SKM-1 treated with dmso at 0.1 percent for 144 hours (cell line): Measurements from ENCODE around the gene PLCG1.
A peak's percentile ranks its signal among the peaks of the same experiment; 100 is the strongest.
"Not testable (repeated sequence)": the region's sequence is repeated elsewhere in the genome, so short reads cannot be mapped to it uniquely, and the experiment has no call there.

Experiments used
- DNase-seq: peaks from one replicate; lab custom pipeline; 2025; ENCODE audit not compliant: unreplicated experiment; lab: John Stamatoyannopoulos, UW

PLCG1 gene

DNA sequence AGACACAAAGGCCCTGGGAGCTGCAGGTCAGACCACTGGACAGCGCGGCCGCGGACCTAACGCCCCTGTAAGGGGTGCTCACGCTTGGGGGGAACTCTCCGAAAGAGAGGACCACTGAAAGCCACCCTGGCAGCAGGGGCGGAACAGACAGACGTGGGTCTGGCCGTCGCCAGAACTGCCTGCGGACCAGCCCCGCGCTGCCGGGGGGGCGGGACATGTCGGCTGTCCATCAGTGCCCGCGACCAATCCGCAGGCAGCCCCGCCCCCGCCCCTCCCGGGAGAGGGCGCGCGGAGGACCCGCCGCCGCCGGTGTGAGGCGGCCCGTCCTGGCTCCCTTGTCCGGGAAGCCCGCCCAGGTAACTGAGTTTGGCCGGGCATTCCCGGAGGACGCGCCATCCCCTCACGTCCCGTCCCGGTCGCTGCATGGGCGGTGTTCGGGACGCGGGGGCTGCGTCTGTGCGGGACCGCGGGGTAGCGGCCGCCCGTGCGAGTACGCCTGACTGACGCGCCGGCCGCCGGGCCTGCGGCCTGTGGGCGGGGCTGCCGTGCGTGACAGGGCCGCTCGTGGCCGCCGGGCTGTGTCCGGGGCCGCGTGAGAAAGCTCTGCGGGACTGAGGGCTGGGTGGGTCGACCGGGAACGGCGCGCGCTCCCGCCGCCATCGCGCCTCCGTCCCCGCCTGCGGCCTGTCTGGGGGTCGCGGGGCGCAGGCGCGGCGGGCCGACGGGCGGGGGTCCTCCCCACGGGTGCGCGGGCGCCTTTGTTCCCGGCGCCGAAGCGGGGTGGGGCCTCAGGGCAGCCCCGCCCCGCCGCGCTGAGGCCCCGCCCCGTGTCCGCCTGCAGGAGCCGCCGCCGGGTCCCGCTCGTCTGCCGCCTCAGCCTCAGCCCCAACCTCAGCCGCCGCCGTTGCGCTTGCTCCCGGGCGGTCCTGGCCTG is at the start of gene PLCG1:
PLCG1 (plus strand) TSS at position 864 of the 934 bp plus-strand sequence. CDS start 99 bp downstream, outside the sequence.
- peak; percentile 58 for DNase-seq

DNA sequence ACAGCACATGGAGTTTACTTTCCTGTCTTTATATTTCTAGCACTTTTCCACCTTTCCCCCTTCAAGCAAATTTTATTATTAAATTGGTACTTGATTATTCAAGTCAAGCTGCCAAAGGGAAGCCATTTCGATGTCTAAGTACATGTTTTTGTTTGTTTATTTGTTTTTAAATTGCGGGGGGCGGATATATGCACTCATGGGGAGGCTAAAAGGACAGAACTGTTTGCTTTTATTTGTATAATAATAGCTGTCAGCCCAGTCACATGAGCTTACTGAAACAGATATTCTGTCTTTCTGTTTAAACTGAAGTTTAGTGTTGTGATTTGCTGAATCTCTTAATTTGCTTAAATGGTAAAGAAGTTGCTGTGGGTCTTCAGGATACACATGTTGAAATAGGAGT is 49.6 kb upstream of the PLCG1 start:
- no peak for DNase-seq

DNA sequence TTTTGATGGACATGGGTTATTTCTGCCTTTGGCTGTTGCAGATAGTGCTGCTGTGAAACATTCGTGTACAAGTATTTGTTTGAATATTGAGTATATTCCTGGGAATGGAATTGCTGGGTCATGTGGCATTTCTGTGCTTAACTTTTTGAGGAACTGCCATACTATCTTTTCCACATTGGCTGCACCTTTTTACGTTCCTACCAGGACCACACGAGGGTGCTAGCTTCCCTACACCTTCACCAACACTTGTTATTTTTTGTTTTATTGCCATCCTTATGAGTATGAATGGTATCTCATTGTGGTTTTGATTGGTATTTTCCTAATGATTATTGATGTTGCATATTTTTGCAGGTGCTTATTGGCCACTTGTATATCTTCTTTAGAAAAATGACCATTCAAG is 47.8 kb upstream of the PLCG1 start:
- no peak for DNase-seq

DNA sequence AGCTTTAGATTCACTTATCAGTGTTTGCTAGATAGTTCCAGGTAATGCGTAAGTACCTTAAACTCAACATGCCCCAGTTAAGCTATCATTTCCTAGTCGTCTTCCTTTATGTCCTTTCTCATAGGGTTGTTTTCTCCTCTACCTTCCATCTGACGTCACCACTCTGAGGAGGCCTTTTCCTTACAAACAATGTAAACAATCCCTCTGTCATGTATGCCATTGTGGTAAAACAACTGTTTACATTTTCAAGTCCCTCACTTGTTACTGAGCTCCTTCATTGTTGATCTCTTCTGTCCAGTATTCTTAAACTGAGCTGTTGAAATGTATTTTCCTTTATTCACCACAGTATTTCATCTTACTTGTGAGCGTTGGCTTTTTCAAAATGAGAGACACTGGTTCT is 45.4 kb upstream of the PLCG1 start:
- no peak for DNase-seq

DNA sequence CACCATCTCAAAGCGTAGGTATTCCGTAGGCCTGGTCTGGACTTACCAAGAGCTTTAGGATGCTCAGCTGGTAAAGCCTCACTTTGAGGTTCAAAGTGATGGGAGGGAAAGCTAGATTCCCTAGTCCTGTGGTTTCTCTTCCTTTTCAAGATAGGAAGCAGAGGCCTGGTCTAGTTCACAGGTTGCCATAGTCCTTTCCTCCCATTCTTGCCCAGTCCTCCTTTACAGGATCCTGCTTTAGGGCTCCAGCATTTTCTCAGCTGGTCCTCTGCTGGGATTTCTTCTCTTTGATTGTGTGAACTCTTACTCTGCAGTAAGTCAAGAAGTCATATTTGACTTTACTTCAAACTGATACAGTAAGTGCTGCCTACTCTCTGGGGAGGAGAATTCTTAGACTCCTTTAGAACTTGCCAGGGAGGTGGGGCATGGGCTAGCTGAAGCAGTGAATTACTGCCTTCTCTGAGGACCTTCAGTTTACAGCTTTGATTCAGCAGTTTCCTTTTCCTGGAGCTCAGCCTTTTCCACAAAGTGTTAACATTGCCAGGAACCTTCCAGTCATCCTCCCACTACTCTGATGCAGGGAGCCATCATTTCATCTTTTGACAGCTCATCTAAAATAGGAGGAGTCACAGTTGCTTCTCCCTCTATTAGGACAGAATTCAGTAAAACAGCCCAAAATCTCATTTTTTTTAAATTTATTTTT is 42.8 kb upstream of the PLCG1 start:
- DNase-seq: no peak

DNA sequence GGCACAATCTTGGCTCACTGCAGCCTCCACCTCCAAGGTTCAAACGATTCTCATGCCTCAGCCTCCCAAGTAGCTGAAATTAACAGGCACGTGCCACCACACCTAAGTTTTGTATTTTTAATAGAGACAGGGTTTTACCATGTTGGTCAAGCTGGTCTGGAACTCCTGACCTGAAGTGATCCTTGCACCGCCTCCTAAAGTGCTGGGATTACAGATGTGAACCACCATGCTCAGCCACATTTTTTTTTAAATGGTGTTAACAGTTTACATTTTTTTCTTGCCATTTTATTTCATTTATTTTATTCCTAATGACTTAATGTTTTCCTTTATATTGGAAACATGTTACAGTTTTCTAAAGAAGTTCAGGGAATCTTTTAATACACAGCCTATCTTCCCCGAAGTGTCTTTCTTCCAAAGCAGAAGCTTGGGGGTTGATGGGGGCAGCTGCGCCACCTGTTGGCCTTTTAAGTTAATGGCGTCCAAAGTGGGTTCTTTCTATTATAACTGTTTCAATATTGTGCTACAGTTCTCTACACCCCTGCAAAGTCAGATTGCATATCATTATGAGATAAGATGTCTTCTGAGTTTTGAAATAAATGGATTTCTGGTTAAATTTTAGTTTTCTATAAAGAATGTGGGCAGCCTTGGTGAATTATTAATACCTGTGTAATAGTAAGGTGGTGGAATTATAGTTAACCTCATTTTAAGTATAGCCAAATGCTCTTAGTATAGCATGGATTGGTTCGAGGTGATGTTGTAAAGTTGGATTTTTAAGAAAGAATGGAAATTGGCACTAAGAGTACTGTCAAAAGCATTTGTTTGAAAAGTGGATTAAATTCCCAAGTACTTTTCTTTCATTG is 42.0 kb upstream of the PLCG1 start:
- peak; percentile 15 for DNase-seq

DNA sequence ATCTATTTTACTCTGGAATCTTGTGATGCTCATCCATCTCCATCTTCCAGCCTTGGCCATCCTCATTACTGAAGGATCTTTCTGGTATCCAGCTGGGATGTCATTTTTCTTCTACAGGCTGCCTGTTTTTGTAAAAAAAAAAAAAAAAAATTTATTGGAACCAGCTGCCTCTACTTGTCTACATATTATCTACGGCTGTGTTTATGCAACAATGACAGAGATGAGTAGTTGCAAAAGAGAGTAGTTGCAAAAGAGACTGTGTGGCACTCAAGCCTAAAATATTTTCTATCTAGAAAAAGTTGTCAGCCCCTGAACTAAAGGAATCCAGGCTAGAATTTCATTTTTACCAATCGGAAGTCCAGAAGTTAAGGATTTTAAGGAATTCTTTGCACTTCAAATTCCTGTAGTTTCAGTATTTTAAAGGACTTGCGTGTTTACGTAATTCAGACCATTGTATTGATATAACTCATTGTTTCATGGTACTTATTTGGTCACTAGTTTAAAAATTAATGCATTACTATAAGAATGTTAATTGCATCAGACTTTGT is 38.6 kb upstream of the PLCG1 start:
- no peak for DNase-seq

DNA sequence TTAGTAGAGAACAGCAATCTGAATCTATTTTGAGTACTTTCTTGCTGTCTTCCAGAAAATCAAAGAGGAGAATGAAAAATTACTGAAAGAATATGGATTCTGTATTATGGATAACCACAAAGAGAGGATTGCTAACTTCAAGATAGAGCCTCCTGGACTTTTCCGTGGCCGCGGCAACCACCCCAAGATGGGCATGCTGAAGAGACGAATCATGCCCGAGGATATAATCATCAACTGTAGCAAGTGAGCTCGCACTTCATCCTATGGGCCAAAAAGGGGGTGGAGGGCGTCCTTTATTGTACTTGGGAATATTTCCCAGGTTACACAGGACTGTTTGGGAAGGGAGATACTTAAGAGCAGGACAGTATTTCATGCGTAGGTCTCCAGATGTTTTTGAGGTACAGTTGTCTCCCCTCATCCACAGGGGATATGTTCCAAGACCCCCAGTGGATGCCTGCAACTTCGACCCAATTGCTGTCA is 37.3 kb upstream of the PLCG1 start:
- no peak for DNase-seq

DNA sequence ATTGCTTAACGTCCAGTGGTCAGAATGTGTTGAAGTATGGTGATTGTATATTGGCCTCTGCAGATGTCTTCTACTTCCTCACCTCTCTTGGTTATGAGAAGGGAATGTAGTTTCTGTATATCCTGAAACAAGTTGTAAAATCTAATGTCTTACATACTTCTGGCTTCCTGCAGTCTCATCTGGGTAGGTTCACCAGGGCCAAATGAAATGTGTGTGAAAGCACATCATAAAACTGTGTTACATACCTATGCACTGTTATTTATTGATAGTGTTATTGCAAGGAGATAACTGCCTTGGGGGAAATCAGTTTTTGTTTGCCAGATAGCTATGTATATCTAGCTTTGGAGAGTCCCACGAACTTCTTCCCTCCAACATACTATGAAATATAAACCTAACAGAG is 35.7 kb upstream of the PLCG1 start:
- no peak for DNase-seq

DNA sequence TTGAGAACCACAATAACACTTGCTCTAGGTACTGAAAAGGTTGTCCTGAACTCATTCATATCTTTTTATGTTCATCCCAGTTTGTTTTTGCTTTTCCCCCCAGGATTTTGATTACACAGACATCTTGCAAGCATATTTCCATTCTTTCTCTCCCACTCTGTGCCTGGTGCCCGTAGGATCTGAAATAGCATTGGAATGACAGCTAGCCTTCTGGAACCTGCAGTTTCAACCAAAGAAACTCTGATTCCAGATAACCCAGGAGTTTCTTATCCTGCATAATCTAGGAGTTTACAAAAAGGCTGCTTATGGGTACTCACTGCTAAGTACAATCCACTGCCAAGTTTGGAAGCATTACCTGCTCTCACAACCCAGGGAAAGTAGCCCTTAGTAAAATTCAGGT is 28.8 kb upstream of the PLCG1 start:
- no peak for DNase-seq

DNA sequence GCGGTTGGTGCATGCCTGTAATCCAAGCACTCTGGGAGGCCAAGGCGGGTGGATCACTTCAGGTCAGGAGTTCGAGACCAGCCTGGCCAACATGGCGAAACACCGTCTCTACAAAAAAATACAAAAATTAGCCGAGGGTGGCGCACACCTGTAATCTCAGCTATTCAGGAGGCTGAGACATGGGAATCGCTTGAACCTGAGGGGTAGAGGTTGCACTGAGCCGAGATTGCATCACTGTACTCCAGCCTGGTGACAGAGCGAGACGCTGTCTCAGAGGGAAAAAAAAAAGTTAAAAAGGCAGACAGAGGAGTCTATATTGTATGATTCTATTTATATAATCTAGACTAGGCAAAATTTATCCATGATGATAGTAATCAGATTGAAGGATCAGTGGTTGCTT is 27.3 kb upstream of the PLCG1 start:
- DNase-seq: no peak

DNA sequence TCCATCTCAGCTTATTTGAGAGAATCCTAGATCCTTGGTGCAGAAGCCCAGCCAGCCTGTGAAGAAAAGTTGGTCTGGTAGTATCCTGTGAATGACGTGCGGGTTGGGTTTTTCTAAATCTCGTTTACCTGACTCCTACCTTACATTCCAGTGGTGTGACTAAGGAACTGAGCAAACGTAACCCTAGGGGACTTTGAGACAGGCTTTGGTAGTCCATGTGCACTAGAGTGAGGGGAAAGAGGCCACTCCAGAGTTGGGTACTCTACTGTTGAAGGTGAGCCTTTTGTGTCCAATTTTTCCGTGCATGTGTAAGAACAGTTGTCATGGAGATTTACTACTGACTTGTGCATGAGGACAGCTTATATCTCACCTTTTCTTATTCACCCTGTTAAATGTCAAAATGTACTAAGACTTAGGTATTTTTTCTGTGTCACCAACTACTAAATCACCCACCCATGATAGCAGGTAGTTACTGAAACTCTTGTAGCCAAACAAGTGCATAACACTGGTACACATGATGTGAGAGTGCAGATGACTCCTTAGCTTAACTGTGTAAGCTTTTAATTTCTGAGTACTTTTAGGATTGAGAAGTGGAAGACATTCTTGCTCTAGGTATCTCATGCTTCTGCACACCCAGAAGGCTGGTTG is 26.3 kb upstream of the PLCG1 start:
- no peak for DNase-seq

DNA sequence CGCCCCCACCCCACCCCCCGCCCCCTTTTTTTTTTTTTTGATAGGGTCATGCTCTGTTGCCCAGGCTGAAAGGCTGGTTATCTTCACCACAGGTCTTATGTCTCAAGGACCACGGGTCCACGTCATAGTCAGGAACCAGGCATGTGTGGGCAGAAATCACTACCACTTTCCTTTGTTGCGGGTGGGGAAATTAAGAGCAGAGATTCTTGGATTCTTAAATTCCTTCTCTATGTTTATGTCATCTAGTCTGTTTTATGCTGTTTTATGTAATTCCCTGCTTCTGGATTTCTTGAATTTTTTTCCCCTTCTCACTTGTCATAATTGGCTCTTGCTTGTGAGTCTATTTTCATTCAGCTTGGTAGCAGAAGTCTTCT is 25.8 kb upstream of the PLCG1 start:
- no peak for DNase-seq

DNA sequence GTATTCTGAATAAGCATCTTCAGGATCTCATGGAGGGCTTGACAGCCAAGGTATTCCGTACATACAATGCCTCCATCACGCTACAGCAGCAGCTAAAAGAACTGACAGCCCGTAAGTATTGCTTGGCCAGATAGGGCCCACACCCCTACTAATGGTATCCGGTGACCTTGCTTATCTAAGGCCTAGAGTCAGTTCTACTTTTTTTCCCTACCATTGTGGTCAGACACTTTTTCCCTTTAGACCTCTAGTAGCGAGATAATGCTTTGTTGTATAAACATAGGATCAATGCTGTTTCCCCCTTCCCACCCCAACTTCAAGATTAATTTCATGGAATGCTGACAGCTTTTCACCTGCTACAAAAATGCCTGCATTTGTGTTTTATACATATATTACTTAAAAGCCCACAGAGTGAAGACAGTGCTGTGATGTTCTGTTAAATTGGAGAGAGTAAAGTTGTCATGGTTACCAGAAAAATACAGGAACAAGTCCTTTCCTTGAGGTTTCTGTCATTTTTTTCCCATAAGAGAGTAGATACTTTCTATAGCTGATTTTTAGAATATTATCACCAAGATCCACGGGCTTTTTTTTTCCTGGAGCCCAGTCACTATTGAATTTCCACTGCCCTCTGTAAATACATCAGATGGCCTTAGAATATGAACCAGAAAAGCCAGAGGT is 20.9 kb upstream of the PLCG1 start:
- DNase-seq: no peak

DNA sequence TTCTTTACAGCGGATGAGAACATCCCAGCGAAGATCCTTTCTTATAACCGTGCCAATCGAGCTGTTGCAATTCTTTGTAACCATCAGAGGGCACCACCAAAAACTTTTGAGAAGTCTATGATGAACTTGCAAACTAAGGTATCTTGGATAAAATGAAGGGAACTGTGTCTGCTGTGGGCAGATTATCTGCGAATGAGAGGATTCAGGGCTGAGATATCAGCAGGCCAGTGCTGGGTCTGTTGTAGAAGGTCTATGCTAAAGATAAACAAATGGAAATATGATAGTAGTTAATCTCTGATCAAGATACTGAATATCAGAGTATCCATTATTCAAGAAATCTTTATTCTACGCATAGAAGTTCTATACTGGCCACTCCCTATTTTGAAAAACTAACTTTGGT is 19.2 kb upstream of the PLCG1 start:
- not testable (repeated sequence) for DNase-seq

DNA sequence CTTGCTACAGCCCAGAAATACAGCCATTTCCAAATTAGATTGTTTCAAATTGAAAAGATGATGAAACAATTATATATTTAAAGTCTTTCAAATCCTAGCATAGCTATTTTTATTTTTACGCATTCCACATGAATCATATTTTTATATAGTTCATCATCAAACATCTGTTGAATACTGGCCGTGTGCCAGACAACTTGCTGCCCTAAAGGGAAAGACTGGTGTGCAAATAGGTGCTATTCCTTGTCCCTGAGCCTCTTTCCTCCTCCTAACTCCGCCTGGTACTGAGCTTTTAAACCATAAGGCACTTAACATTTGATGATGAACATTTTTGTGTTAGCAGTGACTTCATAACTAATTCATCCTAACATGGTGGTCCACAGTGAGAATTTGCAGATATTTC is 18.7 kb upstream of the PLCG1 start:
- DNase-seq: no peak

DNA sequence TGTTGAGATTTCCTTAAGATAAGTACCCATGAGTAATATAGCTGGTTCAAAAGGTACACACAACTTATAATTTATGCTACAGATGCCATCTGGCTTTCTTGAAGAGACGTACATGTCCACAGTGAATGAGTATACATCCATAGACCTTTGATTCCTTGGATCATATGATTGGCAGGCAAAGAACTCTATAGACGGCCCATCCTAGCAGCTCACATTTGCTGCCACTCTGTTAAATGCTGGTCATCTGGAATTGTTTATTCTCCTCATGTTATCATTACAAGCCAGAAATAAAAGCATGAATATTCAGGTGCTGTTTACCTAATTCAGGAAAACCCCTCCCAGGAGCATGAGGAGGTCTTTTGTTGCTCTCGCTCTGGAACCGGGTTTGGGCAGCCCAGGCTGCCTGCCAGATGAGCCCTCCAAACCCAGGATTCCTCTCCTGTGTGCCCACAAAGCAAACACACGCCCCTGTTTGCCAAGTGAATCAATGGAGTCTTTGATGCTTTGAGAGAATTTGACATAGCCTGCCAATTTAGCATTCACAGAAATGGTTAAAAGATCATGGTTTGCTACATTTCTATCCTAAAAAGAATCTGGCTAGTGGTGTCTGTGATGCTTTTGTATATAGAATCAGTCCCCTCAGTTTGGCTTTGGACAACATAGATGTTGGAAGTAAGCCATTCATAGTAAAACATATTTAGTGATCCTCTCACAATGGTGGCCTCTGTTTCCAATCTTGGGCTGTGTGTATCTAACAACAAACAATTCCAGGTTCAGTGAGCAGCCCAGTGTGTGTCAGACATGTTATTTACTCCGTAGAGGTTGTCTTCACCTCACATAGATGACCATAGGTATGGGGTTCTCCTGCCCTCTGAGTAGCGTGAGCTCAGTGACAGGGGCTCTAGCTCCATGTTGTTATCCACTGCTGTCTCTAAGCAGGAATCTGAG is 17.5 kb upstream of the PLCG1 start:
- DNase-seq: no peak

DNA sequence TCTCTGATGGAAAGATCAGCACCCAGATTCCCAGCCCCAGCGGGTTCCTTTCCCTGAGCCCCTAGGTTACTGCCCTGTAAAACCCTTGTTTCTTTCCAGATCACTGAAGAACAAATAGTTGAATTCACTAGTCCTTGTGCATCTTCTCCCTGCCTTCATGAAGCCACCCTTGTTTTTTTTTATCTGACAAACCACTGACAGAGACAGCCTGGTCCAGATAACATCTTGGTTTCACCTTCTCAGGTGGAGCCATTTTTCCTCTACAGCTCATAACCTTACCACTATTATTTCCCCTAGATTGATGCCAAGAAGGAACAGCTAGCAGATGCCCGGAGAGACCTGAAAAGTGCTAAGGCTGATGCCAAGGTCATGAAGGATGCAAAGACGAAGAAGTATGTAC is 15.9 kb upstream of the PLCG1 start:
- DNase-seq: no peak

DNA sequence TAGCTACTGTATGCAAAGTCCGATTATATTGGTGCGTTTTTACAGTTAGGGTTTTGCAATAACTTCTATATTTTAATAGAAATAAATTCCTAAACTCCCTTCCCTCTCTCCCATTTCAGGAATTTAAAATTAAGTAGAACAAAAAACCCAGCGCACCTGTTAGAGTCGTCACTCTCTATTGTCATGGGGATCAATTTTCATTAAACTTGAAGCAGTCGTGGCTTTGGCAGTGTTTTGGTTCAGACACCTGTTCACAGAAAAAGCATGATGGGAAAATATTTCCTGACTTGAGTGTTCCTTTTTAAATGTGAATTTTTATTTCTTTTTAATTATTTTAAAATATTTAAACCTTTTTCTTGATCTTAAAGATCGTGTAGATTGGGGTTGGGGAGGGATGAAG is 13.7 kb upstream of the PLCG1 start:
- no peak for DNase-seq
